HG03280 (cell line): Measurements from ENCODE around the gene CEACAM19.
A peak's percentile ranks its signal among the peaks of the same experiment; 100 is the strongest.

ENCODE experiments used
- ATAC-seq: cut with Tn5 transposase; IDR thresholded peaks from one replicate; pipeline ENCODE4 v1.9.1; 2021; ENCODE audit warnings: mild to moderate bottlenecking, moderate library complexity; ENCODE audit not compliant: unreplicated experiment

Gene CEACAM19

GRCh38 chr19:44644402-44645016, 26.8 kb upstream of the CEACAM19 start:
- no peak for ATAC-seq

GRCh38 chr19:44645407-44646048, 25.8 kb upstream of the CEACAM19 start:
- no peak for ATAC-seq

GRCh38 chr19:44646049-44646416, 25.2 kb upstream of the CEACAM19 start:
- no peak for ATAC-seq

- no peak for ATAC-seq
Observed at GRCh38 chr19:44647144-44647543, 24.1 kb upstream of the CEACAM19 start.

GRCh38 chr19:44648631-44649251, 22.5 kb upstream of the CEACAM19 start:
- no peak for ATAC-seq

GRCh38 chr19:44649578-44650145, 21.6 kb upstream of the CEACAM19 start:
- ATAC-seq, result no peak

- ATAC-seq, result no peak
Observed at GRCh38 chr19:44653343-44653742, 17.9 kb upstream of the CEACAM19 start.

GRCh38 chr19:44653977-44654774, 17.1 kb upstream of the CEACAM19 start:
- ATAC-seq, result peak; percentile 83

- no peak for ATAC-seq
Observed at GRCh38 chr19:44657211-44657921, 13.9 kb upstream of the CEACAM19 start.

- no peak for ATAC-seq
Observed at GRCh38 chr19:44658069-44658733, 13.1 kb upstream of the CEACAM19 start.

GRCh38 chr19:44660081-44660480, 11.2 kb upstream of the CEACAM19 start:
- no peak for ATAC-seq

GRCh38 chr19:44661205-44661604, 10.1 kb upstream of the CEACAM19 start:
- no peak for ATAC-seq

- no peak for ATAC-seq
Observed at GRCh38 chr19:44661904-44662303, 9.4 kb upstream of the CEACAM19 start.

GRCh38 chr19:44662691-44663385, 8.4 kb upstream of the CEACAM19 start:
- no peak for ATAC-seq

GRCh38 chr19:44663996-44664395, 7.3 kb upstream of the CEACAM19 start:
- no peak for ATAC-seq

- no peak for ATAC-seq
Observed at GRCh38 chr19:44664976-44665375, 6.3 kb upstream of the CEACAM19 start.

GRCh38 chr19:44666852-44667556, 4.3 kb upstream of the CEACAM19 start:
- ATAC-seq, result no peak

GRCh38 chr19:44668985-44669764, 2.1 kb upstream of the CEACAM19 start:
- no peak for ATAC-seq
